Effector memory CD8-positive, alpha-beta T cell (primary cell): Measurements from ENCODE around the gene NTNG2.

Experiments used
- ATAC-seq: fragments of 150-1000 bp; cut with Tn5 transposase; replicated peaks from 2 replicates; pipeline ENCODE4 v1.10.0; 2021; ENCODE audit warnings: mild to moderate bottlenecking, moderate library complexity
- DNase-seq, 3 experiments: peaks; one replicate each; pipeline ENCODE4 v3.0.0; 2021
- H3K27ac Mint-ChIP-seq, 2 donors: one replicate each; pipeline ENCODE4 v1.8.0; 2022; ENCODE audit warnings: mild to moderate bottlenecking in 2 of 2, mixed read lengths in 2 of 2, moderate library complexity in 2 of 2
- H3K27me3 Mint-ChIP-seq, 2 donors: one replicate each; pipeline ENCODE4 v1.8.0; 2022; ENCODE audit warnings: mixed read lengths in 2 of 2
- H3K36me3 Mint-ChIP-seq: one replicate; pipeline ENCODE4 v1.8.0; 2022; ENCODE audit warnings: mild to moderate bottlenecking, moderate library complexity, mixed read lengths; ENCODE audit not compliant: insufficient read depth
- H3K4me1 Mint-ChIP-seq, 2 donors: one replicate each; pipeline ENCODE4 v1.8.0; 2022; ENCODE audit warnings: low read depth in 2 of 2, mixed read lengths in 2 of 2
- H3K4me3 Mint-ChIP-seq, 2 donors: one replicate each; pipeline ENCODE4 v1.8.0; 2022; ENCODE audit warnings: mild to moderate bottlenecking in 2 of 2, mixed read lengths in 2 of 2, moderate library complexity in 2 of 2
- H3K9me3 Mint-ChIP-seq, 2 donors: one replicate each; pipeline ENCODE4 v1.8.0; 2022; ENCODE audit warnings: mixed read lengths in 2 of 2

Gene NTNG2

DNA sequence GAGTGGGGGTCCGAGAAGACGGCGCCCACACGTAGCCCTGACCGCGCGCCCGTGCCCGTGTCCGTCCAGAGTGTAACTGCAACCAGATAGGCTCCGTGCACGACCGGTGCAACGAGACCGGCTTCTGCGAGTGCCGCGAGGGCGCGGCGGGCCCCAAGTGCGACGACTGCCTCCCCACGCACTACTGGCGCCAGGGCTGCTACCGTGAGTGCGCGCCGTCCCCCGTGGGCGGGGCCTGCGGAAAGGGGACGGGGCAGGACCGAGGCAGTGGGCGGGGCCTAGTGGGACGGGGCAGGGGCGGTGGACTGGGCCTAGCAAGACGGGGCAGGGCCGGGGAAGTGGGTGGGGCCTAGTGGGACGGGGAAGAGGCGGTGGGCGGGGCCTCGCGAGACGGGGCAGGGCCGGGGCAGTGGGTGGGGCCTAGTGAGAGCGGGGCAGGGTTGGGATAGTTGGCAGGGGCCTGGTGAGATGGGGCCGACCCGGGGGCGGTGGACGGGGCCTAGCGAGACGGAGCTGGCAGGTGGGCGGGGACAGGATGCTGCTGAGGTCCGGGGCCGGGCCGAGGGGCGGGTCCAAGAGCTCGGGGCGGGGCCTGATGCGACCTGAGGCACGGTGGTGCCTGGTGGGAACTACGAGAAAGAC, 79.1 kb downstream of the NTNG2 start:
- peak overlapping the region; percentile 87 to 96 for H3K4me3 Mint-ChIP-seq
- peaks cover 1 to 13% of the 10 kb centered on the region in 2 donors for H3K27me3 Mint-ChIP-seq
- peak overlapping the region; percentile 80 to 91 for H3K27ac Mint-ChIP-seq
- no peaks in the 10 kb centered on the region for H3K9me3 Mint-ChIP-seq
- ATAC-seq (peak; percentile 88), DNase-seq (peak; percentile 99)
- H3K4me1 Mint-ChIP-seq, result peaks cover 13 to 19% of the 10 kb centered on the region in 2 donors
- peaks cover 10% of the 10 kb centered on the region for H3K36me3 Mint-ChIP-seq

DNA sequence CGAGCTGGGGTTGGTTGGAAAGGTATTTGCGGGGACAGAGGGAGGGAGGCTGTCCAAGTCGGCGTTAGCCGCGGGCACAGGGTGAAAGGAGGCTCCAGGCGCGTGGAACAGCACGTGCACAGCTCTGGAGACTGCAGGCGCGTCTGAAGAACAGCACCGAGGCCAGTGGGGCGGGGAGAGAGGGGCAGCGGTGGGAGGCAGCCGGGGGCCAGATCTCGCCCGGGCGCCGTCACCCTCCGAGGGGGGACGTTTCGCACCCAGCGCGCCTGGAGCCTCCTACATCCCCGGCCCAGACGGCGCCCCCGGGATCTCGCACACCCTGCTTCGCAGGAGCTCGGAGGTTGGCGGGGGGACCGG, 79.6 kb downstream of the NTNG2 start:
- peaks cover 1 to 11% of the 10 kb centered on the region in 2 donors for H3K27me3 Mint-ChIP-seq
- H3K27ac Mint-ChIP-seq, result peak overlapping the region; percentile 80 to 91
- peaks cover 10% of the 10 kb centered on the region for H3K36me3 Mint-ChIP-seq
- H3K9me3 Mint-ChIP-seq, result no peaks in the 10 kb centered on the region
- H3K4me1 Mint-ChIP-seq, result peaks cover 12 to 16% of the 10 kb centered on the region in 2 donors
- H3K4me3 Mint-ChIP-seq, result peak overlapping the region; percentile 87 to 96
- DNase-seq (no peak), ATAC-seq (no peak)

DNA sequence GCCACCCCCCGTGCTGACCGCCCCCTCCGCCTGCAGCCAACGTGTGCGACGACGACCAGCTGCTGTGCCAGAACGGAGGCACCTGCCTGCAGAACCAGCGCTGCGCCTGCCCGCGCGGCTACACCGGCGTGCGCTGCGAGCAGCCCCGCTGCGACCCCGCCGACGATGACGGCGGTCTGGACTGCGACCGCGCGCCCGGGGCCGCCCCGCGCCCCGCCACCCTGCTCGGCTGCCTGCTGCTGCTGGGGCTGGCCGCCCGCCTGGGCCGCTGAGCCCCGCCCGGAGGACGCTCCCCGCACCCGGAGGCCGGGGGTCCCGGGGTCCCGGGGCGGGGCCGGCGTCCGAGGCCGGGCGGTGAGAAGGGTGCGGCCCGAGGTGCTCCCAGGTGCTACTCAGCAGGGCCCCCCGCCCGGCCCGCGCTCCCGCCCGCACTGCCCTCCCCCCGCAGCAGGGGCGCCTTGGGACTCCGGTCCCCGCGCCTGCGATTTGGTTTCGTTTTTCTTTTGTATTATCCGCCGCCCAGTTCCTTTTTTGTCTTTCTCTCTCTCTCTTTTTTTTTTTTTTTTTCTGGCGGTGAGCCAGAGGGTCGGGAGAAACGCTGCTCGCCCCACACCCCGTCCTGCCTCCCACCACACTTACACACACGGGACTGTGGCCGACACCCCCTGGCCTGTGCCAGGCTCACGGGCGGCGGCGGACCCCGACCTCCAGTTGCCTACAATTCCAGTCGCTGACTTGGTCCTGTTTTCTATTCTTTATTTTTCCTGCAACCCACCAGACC, 80.2 kb downstream of the NTNG2 start:
- Mint-ChIP-seq H3K36me3 (peaks cover 10% of the 10 kb centered on the region), H3K27ac (peak overlapping the region; percentile 91 to 94), H3K27me3 (peaks cover 7 to 16% of the 10 kb centered on the region in 2 donors), H3K9me3 (no peaks in the 10 kb centered on the region), H3K4me1 (peaks cover 10 to 12% of the 10 kb centered on the region in 2 donors), H3K4me3 (peak overlapping the region; percentile 87 to 100)
- ATAC-seq (no peak), DNase-seq (peak in 2 of 3 experiments; percentile 25 to 37)

DNA sequence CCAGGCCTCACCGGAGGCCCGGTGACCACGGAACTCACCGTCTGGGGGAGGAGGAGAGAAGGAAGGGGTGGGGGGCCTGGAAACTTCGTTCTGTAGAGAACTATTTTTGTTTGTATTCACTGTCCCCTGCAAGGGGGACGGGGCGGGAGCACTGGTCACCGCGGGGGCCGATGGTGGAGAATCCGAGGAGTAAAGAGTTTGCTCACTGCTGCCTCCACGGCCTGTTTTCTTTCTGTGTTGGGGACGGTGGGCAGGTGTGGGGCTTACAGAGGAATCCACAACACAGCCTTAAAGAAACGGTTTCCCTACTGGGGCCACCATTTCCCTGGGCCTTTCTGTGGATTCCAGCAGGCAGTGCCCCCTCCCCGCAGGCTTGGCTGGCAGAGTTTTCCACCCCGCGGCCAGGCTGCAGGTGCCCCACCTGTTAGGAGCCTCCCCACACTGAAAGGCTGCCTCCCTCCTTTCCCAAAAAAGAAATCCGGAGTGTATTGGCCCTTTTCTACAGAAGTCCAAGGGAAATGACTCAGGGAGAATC, 80.8 kb downstream of the NTNG2 start:
- Mint-ChIP-seq H3K4me3 (peak overlapping the region; percentile 87 to 100), H3K27ac (peak overlapping the region; percentile 83 to 94), H3K27me3 (peaks cover 9 to 23% of the 10 kb centered on the region in 2 donors), H3K9me3 (no peaks in the 10 kb centered on the region), H3K36me3 (peaks cover 10% of the 10 kb centered on the region), H3K4me1 (peaks cover 10 to 12% of the 10 kb centered on the region in 2 donors)
- no peak for ATAC-seq
- DNase-seq, result no peak

DNA sequence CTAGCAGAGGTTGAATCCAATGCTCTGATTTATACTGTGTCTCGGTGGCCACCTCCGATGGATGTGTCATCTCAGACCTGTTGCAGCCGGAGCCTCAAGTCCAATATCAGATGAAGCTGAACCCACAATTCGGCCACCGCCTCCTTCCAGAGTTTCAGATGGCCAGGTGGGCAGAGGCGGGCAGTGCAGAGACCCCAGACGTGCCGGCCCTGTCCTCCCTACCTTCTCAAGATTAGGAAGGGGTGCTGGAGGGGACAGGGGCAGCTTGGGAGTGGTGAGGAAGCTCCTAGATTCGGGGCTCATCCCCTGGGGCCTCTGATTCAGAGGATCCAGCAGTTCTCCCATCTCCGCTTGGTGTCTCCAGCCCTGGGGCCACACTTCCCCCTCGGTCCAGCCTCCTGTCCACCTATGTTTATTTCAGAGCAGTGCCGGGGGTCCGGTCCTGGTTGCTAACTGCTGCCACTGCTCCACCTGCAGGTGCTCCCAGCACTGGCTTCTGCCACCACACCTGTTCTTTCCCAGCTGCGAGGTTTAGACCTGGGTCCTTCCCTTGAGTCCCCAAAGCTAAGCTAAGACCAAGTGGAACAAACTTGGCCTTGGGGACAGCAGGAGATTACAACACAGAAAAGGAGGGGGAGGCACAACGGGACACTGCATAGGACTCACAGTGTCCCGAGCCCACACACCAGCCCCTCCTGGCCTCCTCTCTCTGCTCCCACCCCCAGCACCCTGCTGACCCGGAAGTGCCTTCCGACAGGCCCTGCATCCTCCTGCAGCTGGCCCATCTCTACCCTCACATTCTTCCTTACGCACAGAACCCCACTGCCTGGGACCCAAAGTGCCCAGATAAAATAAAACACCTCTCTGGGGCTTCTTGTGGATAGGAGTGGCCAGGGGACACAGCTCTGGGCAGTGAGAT, 81.6 kb downstream of the NTNG2 start:
- DNase-seq, result no peak
- peaks cover 9 to 26% of the 10 kb centered on the region in 2 donors for H3K27me3 Mint-ChIP-seq
- peaks cover 10 to 12% of the 10 kb centered on the region in 2 donors for H3K4me1 Mint-ChIP-seq
- no peaks in the 10 kb centered on the region for H3K9me3 Mint-ChIP-seq
- H3K27ac Mint-ChIP-seq, result no peak overlapping the region
- ATAC-seq, result no peak
- H3K4me3 Mint-ChIP-seq, result peak overlapping the region; percentile 87 to 100
- peaks cover 10% of the 10 kb centered on the region for H3K36me3 Mint-ChIP-seq

DNA sequence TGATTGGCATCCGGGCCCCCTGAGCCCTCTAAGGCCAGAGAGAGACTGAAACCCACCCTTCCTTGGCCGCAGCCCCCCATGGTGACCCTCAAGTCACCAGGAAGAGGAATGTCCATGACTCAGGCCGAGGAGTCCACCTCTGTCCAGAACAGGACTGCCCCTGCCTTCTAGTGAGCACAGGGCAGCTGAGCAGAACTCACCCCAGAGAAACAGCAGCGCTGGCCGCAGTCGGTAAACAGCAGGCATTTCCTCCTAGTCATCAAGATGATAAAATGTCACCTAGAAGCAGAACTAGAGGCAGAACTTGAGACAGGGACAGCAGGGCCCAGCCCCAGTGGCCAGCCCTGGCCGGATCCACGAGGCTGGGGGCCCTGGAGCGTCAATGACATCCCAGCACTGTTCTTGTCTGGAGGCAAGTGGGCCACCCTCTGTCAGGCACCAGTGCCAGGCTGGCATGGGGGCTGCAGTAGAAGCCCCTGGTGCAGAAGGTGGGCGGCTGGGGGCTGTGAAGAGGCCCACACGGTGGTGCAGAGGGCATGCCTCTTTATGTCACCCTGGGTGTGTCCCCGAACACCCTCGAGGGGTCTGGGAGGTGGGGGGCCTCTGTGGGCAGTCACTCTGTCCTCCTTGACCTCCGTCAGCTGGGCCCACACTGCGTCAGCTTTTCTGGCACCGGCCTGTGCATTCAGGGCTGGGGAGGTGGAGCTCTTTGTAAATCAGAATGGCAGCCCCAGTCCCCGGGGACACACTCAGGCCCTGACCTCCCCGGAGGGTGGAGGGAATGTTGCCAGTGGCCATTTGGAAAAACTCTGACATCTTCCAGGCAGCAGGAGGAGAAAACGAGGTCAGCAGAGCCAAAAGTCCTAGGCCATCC, 83.0 kb downstream of the NTNG2 start:
- H3K4me1 Mint-ChIP-seq, result peaks cover 10 to 12% of the 10 kb centered on the region in 2 donors
- peak overlapping the region in 1 of 2 donors; percentile 87 for H3K4me3 Mint-ChIP-seq
- peaks cover 10% of the 10 kb centered on the region for H3K36me3 Mint-ChIP-seq
- no peaks in the 10 kb centered on the region for H3K9me3 Mint-ChIP-seq
- DNase-seq (no peak), ATAC-seq (no peak)
- H3K27ac Mint-ChIP-seq, result no peak overlapping the region
- peaks cover 9 to 26% of the 10 kb centered on the region in 2 donors for H3K27me3 Mint-ChIP-seq

DNA sequence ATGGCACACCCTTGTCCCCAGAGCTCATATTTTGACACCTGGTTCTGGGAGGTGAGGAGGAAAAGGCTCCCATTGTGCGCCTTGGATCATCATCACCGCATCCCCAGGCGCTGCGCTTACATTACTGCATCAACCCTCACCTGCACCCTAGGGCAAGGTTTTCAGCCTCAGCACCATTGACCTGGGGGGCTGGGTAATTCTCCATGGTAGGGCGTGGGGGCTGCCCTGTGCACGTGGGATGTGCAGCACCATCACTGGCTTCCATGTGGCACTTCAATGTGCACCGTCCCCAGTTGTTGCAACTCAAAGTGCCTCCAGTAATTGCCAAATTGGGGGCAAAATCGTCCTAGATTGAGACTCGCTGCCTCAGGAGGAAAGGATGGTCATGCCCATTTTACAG, 83.6 kb downstream of the NTNG2 start:
- Mint-ChIP-seq H3K9me3 (no peaks in the 10 kb centered on the region), H3K27me3 (peaks cover 9 to 26% of the 10 kb centered on the region in 2 donors), H3K27ac (no peak overlapping the region), H3K4me1 (peaks cover 7 to 10% of the 10 kb centered on the region in 2 donors), H3K36me3 (peaks cover 10% of the 10 kb centered on the region), H3K4me3 (no peak overlapping the region)
- DNase-seq (no peak), ATAC-seq (no peak)

DNA sequence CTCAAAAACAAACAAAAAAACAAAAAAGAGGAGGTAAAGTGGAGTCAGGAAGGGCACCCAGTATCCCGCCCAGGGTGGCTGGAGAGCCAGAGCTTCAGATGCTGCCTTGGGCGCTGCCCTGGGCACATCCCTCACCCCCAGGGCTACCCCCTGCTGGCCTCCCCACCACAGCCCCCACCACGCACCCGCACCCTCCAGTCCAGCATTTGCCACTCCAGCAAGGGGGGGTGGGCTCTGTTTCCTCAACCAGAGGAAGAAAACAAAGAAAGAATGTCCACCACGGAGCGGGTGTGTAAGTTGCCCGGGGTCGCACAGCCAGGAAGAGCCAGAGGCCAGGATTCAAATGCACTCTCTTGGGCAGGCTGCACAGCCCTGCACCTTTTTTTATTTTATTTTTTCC, 86.1 kb downstream of the NTNG2 start:
- Mint-ChIP-seq H3K4me3 (no peak overlapping the region), H3K4me1 (no peaks in the 10 kb centered on the region), H3K27ac (no peak overlapping the region), H3K27me3 (peaks cover 9 to 26% of the 10 kb centered on the region in 2 donors), H3K9me3 (no peaks in the 10 kb centered on the region), H3K36me3 (no peaks in the 10 kb centered on the region)
- ATAC-seq (no peak), DNase-seq (no peak)

DNA sequence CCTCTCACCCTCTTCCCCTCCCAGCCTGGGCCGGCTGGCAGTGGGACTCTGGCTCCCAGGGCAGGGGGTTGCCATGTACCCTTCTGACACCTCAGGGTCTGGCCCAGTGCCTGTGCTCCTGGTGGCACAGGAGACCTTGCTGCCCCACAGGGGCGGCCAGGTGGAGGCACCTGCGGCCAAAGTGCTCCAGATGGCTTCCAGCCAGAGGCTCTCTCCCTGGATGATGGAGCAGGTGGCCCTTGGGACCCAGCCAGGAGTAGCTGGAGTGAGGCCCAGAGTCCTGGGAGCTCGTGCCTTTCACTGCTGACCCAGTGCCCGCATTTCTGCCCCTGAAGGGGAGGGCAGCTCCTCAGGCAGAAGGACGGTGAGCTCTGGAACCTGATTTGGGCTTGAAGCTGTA, 87.3 kb downstream of the NTNG2 start:
- Mint-ChIP-seq H3K4me1 (no peaks in the 10 kb centered on the region), H3K36me3 (no peaks in the 10 kb centered on the region), H3K27me3 (peaks cover 9 to 26% of the 10 kb centered on the region in 2 donors), H3K4me3 (no peak overlapping the region), H3K27ac (no peak overlapping the region), H3K9me3 (no peaks in the 10 kb centered on the region)
- no peak for ATAC-seq
- DNase-seq, result no peak

DNA sequence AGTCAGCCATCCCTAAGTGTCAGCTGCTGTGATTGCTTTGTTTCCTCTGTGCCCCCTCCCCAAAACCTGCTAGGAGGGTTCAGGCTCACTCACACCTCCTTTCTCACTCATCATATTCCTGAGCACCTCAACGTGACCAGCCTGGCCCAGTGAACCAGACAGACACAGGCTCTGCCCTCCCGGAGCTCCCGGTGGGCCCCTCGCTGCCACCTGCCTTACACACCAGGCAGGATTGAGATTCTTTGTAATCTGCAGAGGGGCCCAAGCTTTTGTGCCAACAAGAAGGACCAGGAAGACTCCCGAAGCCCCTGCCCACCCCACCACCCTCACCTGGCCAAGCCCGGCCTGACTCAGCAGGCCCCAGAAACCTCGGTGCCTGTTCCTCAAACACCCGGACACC, 87.8 kb downstream of the NTNG2 start:
- H3K4me3 Mint-ChIP-seq, result no peak overlapping the region
- no peaks in the 10 kb centered on the region for H3K9me3 Mint-ChIP-seq
- no peaks in the 10 kb centered on the region for H3K36me3 Mint-ChIP-seq
- DNase-seq, result no peak
- no peaks in the 10 kb centered on the region for H3K4me1 Mint-ChIP-seq
- no peak overlapping the region for H3K27ac Mint-ChIP-seq
- peaks cover 9 to 26% of the 10 kb centered on the region in 2 donors for H3K27me3 Mint-ChIP-seq
- no peak for ATAC-seq

DNA sequence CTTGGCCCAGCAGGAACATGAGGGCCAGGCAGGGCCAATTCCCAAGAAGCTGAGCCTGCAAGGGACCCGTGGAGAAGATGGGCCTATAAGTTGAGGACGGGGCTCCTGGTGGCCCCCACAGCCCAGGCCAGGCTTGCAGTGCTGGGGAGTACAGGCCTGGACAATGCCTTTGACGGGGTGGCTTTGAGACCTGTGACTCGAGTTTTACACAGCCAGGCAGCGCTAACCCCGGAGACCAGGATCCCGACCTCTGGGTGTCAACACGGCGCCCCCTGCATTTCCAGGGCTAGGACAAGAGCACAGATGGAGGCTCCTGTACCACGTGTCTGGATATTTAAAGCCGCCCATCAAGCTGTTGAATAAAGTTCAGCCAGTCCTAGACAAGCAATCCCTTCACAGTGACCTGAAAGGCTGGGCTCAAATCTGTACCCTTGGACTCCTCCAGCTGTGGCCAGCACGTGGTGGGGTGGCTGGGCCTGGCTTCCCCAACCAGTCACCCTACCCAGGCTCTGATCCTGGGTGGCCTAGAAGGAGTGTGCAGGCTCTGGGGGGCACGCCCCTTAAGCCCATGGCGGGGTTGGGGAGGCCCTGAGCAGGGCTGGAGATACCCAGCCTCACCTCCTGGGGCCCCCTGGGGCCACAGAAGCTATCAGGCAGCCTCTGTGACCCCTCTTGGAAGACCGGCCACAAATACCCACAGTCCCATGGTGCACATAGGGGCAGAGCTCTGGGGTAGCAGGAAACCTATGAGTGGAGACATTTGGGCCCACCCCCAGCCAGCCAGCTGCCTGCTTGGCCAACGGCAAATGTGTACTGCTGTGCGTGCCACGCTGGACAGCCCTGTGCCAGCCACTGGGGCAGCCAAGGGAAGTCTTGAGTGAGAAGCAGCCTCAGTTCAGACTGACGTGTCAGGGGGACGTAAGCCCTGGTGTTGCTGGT, 88.7 kb downstream of the NTNG2 start:
- Mint-ChIP-seq H3K4me1 (no peaks in the 10 kb centered on the region), H3K4me3 (no peak overlapping the region), H3K27me3 (peaks cover 9 to 22% of the 10 kb centered on the region in 2 donors), H3K36me3 (no peaks in the 10 kb centered on the region), H3K27ac (no peak overlapping the region), H3K9me3 (no peaks in the 10 kb centered on the region)
- DNase-seq (no peak), ATAC-seq (no peak)

DNA sequence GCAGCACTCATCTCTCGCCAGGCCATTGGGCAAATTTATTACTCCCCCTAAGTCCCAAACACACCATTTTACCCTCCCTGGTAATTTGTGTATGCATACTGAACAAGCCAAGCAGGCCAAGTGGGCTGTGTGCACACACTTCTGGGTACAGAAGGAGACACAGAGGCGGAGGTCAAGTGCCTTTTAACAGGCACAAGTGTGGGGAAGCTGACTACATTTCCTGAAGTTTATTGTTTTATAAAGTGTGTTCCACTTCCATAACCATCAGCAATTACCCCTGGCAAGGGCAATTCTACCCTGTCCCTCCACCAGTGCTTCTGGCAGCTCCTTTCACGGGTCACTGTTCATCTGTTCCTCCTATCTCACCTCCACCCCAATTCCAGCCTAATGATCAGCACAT, 99.0 kb downstream of the NTNG2 start:
- Mint-ChIP-seq H3K27me3 (no peaks in the 10 kb centered on the region), H3K4me1 (peaks cover 3 to 9% of the 10 kb centered on the region in 2 donors), H3K36me3 (peaks cover 45% of the 10 kb centered on the region), H3K4me3 (no peak overlapping the region), H3K9me3 (no peaks in the 10 kb centered on the region), H3K27ac (peak overlapping the region in 1 of 2 donors; percentile 1)
- DNase-seq (no peak), ATAC-seq (no peak)
